GM12878 (cell line): ENCODE data around the gene TRDMT1. TPM values are rescaled to one million over a fixed set of nuclear protein-coding genes. Genes with fewer than 3 reads are reported as not detected.

Experiments used
- BCL11A ChIP-seq: IDR thresholded peaks from 2 replicates; pipeline ENCODE4 v1.6.1; 2011; ENCODE audit warnings: low read depth, low read length
- CEBPB ChIP-seq, 2 experiments: fragments of 150-350 bp in 1 of 2; IDR thresholded peaks; 2 replicates each; pipeline ENCODE4 v1.6.1; 2012 to 2014; ENCODE audit warnings: low read depth in 2 of 2, low read length in 2 of 2, borderline replicate concordance in 1 of 2, inconsistent platforms in 1 of 2
- IKZF1 ChIP-seq: fragments of 450-650 bp; conservative IDR thresholded peaks from 2 replicates; pipeline ENCODE4 v1.6.1; 2017; ENCODE audit warnings: antibody characterized with exemption, mild to moderate bottlenecking
- NFIC ChIP-seq: IDR thresholded peaks from 2 replicates; pipeline ENCODE4 v1.6.1; 2012; ENCODE audit warnings: low read depth, mild to moderate bottlenecking, inconsistent platforms, low read length, moderate library complexity
- NFXL1 ChIP-seq: fragments of 450-650 bp; IDR thresholded peaks from 2 replicates; pipeline ENCODE4 v1.6.1; 2017; ENCODE audit warnings: antibody characterized with exemption, mild to moderate bottlenecking, borderline replicate concordance
- NR2C1 ChIP-seq: fragments of 450-650 bp; IDR thresholded peaks from 2 replicates; pipeline ENCODE4 v1.6.1; 2017; ENCODE audit warnings: antibody characterized with exemption, mild to moderate bottlenecking, moderate library complexity
- POLR2A ChIP-seq: IDR thresholded peaks from 2 replicates; pipeline ENCODE4 v1.6.1; 2011; ENCODE audit warnings: low read depth, mild to moderate bottlenecking, low read length
- SMARCA5 ChIP-seq: fragments of 450-650 bp; IDR thresholded peaks from 2 replicates; pipeline ENCODE4 v1.6.1; 2017; ENCODE audit warnings: mild to moderate bottlenecking
- TCF12 ChIP-seq: IDR thresholded peaks from 2 replicates; pipeline ENCODE4 v1.6.1; 2011; ENCODE audit warnings: low read depth, mild to moderate bottlenecking, low read length
- TCF3 ChIP-seq: IDR thresholded peaks from 2 replicates; pipeline ENCODE4 v1.6.1; 2012; ENCODE audit warnings: low read depth, mild to moderate bottlenecking, low read length, borderline replicate concordance; ENCODE audit not compliant: insufficient read depth
- YBX1 ChIP-seq: fragments of 450-650 bp; IDR thresholded peaks from 2 replicates; pipeline ENCODE4 v1.6.1; 2016; ENCODE audit warnings: antibody characterized with exemption
- ZNF622 ChIP-seq: fragments of 450-650 bp; IDR thresholded peaks from 2 replicates; pipeline ENCODE4 v1.6.1; 2017; ENCODE audit warnings: mild to moderate bottlenecking, inconsistent platforms
- polyA plus RNA-seq, 11 experiments: library from polyadenylated mRNA; depleted of rRNA in 4 of 11; unstranded in 6 of 11; stranded (reverse) in 5 of 11; fragments of >200 nt; fragmentation: Nextera tagmentation in 4 of 11; fragmentation: Illumina TruSeq in 1 of 11; extraction: Ambion mirVana in 4 of 11; extraction: Trizol in 1 of 11; gene quantifications; 1 replicate in 1 of 11; 2 replicates in 10 of 11; pipeline versions ENCODE4 v1.2.1 to v1.2.3, GENCODE V29; 2011 to 2016; ENCODE audit warnings: inconsistent platforms in 2 of 11, missing spikeins in 2 of 11, low read depth in 1 of 11
- total RNA-seq, 4 experiments: library from RNA; depleted of rRNA in 3 of 4; stranded (reverse); fragments of >200 nt in 3 of 4; fragmentation: Illumina TruSeq in 1 of 4; extraction: Trizol in 1 of 4; gene quantifications; 2 replicates each; pipeline versions ENCODE4 v1.2.1 to v1.2.3, GENCODE V29; 2013 to 2021
- TF ChIP-seq, protein P1 (sequence below): fragments of 450-650 bp; conservative IDR thresholded peaks from 2 replicates; pipeline ENCODE4 v1.6.1; 2017; ENCODE audit warnings: mild to moderate bottlenecking, moderate library complexity
- TF ChIP-seq, protein P2 (sequence below): fragments of 450-650 bp; IDR thresholded peaks from 2 replicates; pipeline ENCODE4 v1.6.1; 2016; ENCODE audit warnings: mild to moderate bottlenecking
- TF ChIP-seq, protein P3 (sequence below): fragments of 450-650 bp; IDR thresholded peaks from 2 replicates; pipeline ENCODE4 v1.6.1; 2016; ENCODE audit warnings: mild to moderate bottlenecking

Gene TRDMT1
- total and polyA plus RNA-seq, 10 of the 15 experiments (the other 5 are each of a cell fraction or from before 2014, with no cell fraction given), result 2.3 to 9.7 (median 4.6) TPM

DNA sequence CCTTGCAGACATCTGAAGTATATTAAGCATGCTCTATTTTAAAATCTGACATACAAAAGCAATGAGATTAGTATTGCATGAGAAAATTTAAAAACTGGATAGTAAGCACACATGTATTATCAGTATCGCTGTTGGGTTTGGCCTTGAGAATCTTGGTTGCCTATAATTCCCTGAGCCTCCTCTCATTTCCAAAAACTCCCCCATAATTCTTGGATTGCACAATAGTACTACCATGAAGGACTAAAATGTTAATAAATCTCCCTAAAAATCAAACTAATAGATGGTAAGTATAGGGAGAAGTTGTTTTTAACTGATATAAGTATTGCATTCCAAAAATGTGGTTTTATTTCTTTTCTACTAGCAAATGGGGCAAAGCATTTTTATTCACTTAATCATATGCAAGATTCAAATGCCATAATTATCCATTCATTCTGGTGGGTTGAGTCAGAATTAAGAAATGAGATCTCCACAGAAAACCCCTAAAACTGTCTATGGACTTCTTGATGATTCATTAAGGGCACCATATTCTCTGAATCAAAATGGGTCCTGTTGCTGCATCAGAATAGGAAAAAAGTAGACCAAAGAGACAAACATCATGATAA, 16.3 kb upstream of the TRDMT1 start (continued):
- TF ChIP-seq TCF3, result no peak
- TF ChIP-seq SMARCA5, result no peak
- no peak for TF ChIP-seq NFIC
- no peak for TF ChIP-seq NFXL1
- no peak for TF ChIP-seq CEBPB (IDR thresholded peaks at IDR 0.05; ENCODE audit: borderline replicate concordance in 1 of 2, low read depth in 2 of 2, low read length in 2 of 2)
- no peak for TF ChIP-seq NR2C1
- TF ChIP-seq, protein P1, sequence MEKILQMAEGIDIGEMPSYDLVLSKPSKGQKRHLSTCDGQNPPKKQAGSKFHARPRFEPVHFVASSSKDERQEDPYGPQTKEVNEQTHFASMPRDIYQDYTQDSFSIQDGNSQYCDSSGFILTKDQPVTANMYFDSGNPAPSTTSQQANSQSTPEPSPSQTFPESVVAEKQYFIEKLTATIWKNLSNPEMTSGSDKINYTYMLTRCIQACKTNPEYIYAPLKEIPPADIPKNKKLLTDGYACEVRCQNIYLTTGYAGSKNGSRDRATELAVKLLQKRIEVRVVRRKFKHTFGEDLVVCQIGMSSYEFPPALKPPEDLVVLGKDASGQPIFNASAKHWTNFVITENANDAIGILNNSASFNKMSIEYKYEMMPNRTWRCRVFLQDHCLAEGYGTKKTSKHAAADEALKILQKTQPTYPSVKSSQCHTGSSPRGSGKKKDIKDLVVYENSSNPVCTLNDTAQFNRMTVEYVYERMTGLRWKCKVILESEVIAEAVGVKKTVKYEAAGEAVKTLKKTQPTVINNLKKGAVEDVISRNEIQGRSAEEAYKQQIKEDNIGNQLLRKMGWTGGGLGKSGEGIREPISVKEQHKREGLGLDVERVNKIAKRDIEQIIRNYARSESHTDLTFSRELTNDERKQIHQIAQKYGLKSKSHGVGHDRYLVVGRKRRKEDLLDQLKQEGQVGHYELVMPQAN, result no peak
- TF ChIP-seq BCL11A, result no peak
- TF ChIP-seq, protein P2, sequence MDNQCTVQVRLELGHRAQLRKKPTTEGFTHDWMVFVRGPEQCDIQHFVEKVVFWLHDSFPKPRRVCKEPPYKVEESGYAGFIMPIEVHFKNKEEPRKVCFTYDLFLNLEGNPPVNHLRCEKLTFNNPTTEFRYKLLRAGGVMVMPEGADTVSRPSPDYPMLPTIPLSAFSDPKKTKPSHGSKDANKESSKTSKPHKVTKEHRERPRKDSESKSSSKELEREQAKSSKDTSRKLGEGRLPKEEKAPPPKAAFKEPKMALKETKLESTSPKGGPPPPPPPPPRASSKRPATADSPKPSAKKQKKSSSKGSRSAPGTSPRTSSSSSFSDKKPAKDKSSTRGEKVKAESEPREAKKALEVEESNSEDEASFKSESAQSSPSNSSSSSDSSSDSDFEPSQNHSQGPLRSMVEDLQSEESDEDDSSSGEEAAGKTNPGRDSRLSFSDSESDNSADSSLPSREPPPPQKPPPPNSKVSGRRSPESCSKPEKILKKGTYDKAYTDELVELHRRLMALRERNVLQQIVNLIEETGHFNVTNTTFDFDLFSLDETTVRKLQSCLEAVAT, result no peak
- TF ChIP-seq, protein P3, sequence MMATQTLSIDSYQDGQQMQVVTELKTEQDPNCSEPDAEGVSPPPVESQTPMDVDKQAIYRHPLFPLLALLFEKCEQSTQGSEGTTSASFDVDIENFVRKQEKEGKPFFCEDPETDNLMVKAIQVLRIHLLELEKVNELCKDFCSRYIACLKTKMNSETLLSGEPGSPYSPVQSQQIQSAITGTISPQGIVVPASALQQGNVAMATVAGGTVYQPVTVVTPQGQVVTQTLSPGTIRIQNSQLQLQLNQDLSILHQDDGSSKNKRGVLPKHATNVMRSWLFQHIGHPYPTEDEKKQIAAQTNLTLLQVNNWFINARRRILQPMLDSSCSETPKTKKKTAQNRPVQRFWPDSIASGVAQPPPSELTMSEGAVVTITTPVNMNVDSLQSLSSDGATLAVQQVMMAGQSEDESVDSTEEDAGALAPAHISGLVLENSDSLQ, result no peak
- no peak for TF ChIP-seq POLR2A
- TF ChIP-seq YBX1, result no peak
- no peak for TF ChIP-seq TCF12
- no peak for TF ChIP-seq IKZF1
- TF ChIP-seq ZNF622, result no peak
